HG03558 (cell line): Measurements from ENCODE around the gene ZC3H14.

Source experiments
- ATAC-seq: cut with Tn5 transposase; IDR thresholded peaks from one replicate; pipeline ENCODE4 v1.9.1; 2021; ENCODE audit warnings: moderate number of reproducible peaks; ENCODE audit not compliant: unreplicated experiment; ENCODE audit errors: extremely low read depth

ZC3H14 gene

GRCh38 chr14:88599761-88600439, 37.1 kb downstream of the ZC3H14 start:
- ATAC-seq, result peak; percentile 91

GRCh38 chr14:88604212-88604611, 41.4 kb downstream of the ZC3H14 start:
- no peak for ATAC-seq

GRCh38 chr14:88605594-88605993, 42.8 kb downstream of the ZC3H14 start:
- no peak for ATAC-seq

DNA sequence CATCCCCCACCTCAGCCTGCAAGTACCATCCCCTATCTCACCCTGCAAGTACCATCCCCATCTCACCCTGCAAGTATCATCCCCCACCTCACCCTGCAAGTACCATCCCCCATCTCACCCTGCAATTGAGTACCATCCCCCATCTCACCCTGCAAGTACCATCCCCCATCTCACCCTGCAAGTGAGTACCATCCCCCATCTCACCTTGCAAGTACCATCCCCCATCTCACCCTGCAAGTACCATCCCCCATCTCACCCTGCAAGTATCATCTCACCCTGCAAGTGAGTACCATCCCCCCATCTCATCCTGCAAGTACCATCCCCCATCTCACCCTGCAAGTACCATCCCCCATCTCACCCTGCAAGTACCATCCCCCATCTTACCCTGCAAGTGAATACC, 45.0 kb downstream of the ZC3H14 start:
- ATAC-seq, result no peak

- no peak for ATAC-seq
These were observed 49.0 kb downstream of the ZC3H14 start for GRCh38 chr14:88611878-88612277.

GRCh38 chr14:88612981-88613380, 50.1 kb downstream of the ZC3H14 start:
- no peak for ATAC-seq

DNA sequence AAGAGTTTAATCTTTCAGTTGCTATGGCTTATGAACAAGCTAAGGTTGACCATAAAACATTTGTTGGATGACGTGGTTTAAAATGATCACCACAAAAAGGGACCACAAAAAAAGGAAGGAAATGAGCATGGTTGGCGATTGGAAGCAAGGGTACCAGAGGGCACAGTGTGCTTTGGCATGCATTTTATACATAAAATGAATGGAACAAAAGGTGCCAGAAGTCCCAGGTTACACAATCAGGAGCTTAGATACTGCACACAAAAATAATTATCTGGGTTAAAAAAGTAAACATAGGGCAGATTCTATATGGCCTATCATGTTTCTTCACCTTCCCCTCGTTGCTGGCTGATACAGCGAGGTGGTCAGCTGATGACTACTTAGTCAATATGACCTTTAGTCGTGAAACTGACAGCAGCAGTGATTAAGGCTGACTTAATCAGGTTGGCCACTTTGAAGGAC, 50.7 kb downstream of the ZC3H14 start:
- no peak for ATAC-seq

DNA sequence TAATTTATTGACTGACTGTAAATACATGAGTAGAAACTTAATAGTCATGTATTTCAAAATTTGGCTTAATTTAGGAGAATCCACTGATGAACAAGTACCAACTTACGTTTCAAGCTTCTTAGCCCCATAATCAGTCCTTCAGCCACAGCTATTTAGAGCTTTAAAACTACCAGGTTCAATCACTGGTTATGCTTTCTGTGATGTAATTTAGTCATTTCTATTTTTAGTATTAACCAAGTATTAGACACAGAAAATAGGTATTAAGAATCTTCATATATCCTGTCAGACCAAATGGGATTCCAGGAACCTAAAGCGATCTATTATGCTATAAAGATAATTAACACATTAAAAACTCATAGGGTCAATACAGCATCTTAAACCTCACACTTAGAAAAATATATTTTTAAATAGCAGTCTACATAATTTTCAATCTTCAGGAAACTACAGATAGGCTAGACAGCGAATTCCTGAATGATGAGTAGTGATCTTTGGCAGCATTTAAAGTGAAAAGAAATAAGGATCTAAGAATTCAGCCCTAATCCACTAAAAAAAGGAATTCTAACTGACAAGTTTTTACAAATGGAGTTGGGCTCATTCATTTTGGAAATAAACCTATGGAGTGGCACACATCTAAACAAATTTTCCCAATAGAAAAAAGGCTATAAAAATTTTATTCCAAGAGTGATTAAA, 51.5 kb downstream of the ZC3H14 start:
- ATAC-seq, result no peak

GRCh38 chr14:88616697-88617096, 53.9 kb downstream of the ZC3H14 start:
- no peak for ATAC-seq

DNA sequence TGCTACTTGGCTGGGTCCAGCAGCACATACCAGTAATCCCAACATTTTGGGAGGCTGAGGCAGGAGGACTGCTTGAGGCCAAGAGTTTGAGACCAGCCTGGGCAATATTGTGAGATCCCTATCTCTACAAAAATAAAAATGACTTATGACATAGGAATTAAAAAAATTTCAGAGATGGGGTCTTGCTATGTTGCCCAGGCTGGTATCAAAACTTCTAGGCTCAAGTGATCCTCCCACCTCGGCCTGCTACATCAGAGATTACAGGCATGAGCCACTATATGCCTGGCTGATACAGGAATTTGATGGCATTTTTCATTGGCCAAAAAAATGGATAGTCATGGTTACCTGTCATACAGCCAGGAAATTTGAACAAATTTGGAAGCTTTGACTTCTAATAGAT, 54.6 kb downstream of the ZC3H14 start:
- no peak for ATAC-seq

GRCh38 chr14:88618476-88618875, 55.6 kb downstream of the ZC3H14 start:
- no peak for ATAC-seq

DNA sequence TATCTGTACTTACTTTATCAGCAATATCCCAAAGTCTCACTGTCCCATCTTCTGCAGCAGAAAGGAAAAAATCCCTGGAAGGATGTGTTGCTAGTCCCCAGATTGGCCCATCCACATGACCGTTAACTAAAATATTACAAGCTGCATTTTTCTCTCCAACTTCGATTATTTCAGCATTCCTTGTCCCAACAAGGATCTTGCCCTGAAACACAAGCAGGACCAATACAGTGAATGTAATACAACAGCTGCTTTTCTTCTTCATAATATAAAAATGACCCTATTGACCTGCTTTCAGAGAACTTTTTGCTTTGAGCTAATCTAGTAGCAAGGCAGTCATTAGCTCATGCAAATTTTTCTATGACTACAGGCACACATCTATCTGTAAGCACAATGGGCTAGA, 58.3 kb downstream of the ZC3H14 start:
- ATAC-seq, result no peak

DNA sequence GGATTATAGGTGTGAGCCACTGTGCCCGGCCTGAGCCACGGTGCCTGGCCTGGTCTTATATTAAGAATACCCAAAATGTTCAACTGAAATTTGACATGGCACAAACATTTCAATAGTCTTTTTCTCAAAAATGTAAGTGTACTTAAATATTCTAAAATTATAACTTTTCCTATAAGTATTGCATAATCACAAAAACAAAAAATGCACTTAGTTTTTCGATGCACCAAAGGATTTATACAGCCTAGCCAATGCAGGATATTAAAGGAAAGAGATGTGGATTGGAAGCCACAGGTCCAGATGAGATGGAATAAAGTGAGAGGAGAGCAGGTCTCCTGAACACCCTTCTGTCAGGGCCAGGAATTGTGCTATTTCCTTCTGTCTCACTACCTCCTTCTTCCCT, 62.8 kb downstream of the ZC3H14 start:
- ATAC-seq, result no peak

- no peak for ATAC-seq
These were observed 65.2 kb downstream of the ZC3H14 start for GRCh38 chr14:88628033-88628432.

DNA sequence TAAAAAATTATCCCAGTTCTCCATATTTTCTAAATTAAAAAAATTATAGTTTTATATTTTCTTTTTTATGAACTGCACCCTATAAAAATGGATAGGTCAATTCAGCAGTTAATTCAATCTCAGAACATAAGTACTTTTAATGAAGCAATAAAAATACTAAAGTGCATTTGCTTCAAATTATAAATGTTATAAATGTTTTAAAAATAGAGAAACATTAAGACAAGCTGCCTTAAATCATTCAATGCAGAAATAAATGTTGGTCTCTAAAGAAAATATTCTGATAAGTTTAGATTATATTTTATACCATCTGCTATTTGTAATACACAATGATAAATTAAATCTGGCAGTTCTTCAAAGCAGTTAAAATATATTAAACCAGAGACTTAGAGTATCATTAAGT, 65.6 kb downstream of the ZC3H14 start:
- ATAC-seq, result no peak

DNA sequence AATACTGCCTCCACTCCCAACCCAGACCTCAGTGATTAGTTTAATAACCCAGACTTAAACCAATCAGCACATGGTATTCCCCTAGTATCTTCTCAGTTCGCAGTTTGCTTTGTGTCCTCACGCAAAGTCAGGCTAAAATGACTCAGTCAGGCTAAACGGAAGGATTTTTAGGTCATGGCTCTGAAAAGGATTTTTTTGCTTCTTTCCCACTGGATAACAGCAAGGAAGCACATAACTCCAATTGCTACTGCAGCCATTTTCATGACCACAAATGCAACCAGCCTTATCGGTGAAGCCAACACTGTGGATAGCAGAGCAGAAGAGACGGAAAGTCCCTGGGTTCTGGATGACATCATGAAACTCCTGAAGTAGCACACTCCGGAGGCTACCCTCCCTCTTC, 67.7 kb downstream of the ZC3H14 start:
- no peak for ATAC-seq

GRCh38 chr14:88631091-88631490, 68.3 kb downstream of the ZC3H14 start:
- ATAC-seq, result no peak

DNA sequence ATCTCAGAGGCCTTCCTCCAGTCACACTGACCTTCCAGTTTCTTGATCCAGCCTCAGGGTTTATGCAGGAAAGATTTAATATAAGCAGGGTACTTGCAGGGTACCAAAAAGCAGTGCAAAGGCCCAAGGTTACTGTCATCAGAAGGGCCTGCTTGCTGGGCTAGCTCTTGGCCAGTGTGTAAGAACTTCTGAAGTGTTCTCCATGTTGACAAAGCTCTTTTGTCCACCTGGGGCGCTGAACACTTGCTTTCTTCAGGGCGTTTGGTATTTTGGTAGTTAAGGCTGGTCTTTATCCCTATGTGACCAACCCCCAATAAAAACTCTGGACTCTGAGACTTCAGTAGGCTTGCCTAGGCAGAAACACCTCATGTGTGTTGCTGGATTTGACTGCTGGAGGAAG, 69.7 kb downstream of the ZC3H14 start:
- no peak for ATAC-seq

DNA sequence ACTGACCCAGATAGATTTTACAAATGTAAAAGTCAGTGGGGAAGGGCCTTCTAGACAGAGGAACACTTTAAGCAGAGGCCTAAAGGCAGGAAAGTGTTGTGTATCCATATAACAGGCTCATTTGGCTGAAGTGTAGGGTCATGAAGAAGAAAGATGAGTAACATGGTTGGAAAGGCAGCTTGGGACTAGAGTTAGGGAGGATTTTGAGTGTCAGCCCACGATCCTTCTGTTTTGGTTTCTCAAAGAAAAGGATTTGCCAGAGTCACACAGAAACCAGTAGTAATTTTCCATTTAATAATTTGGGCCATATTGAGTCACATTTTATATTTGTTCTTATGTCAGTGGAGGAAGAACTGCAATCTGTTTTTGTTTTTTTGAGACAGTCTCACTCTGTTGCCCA, 76.4 kb downstream of the ZC3H14 start:
- no peak for ATAC-seq

DNA sequence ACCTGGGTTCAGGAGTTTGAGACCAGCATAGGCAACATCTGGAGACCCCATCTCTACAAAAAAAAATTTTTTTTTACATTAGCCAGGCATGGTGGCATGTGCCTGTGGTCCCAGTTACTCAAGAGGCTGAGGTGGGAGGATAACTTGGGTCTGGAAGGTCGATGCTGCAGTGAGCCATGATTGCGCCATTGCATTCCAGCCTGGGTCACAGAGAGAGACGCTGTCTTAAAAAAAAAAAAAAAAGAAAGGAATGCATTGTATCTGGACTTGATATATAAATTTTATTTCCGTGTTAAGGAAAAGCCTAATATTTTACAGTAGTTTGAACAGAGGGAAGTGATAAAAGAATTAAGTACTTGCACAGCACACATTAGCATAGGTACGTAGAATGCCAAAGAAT, 97.2 kb downstream of the ZC3H14 start:
- ATAC-seq, result no peak

DNA sequence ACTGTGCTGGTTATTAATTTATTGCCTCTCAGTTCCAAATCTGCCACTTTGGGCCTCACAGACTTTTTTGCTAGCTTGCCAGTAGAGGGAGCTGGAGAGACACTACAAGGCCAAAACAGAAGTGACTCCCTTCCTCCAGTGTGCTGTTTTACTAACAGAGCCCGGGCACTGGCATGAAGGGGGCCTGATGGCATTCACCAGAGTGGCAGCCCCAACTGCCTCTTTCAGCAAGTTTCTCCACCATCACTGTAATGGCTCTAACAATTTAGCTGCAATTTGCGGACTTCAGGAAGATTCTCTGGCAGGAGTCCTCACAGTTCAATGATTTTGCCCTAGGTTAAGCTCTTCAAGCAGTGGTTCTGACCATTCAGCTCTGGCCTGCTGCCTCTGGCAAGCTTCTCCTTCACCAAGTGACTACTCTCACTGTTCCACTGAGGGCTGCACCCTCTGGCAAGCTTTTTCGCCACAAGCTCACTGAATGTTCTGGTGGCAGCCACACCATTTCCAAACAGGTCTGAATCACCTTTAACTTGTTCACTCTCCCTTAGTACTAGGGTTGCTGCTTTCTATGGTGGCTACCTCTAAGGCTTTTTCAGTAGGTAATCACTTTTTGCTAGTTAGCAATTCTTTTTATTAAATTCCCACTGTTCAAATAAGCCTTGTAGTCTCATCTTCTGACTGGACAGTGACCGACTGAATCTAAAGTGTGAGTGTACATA, 104.9 kb downstream of the ZC3H14 start:
- peak; percentile 60 for ATAC-seq
